Measurements from ENCODE around the gene TFF2. TPM values are rescaled to one million over a fixed set of nuclear protein-coding genes. Genes with fewer than 3 reads are reported as not detected.

The TFF2 gene
- total RNA-seq, 4 donors from 2014 or later = 0.68 TPM; not detected in 3

GRCh38 chr21:42343556-42343955 is 7.2 kb downstream of the TFF2 start:
- 78 to 89% methylated on average over 3 to 6 of the region's 6 CpGs for WGBS, 2 donors (ENCODE audit: low coverage in 1 of 2)
- in situ Hi-C loops (cut with MboI; ENCODE audit: low pct_ligation_motif_present in 1 of 4, low pct_unique_long_range_greater_than_20kb in 1 of 4, low sequenced_read_pairs in 3 of 4) = no loop called here
- no peaks in the 10 kb centered on the region for H3K4me1 ChIP-seq
- TF ChIP-seq EP300 (IDR thresholded peaks at IDR 0.05; ENCODE audit: low read depth) (no peak), POLR2AphosphoS5 (IDR thresholded peaks at IDR 0.05) (no peak), CTCF (IDR thresholded peaks at IDR 0.05) (no peak), POLR2A (IDR thresholded peaks at IDR 0.05) (no peak)
- no peak overlapping the region for H3K4me3 ChIP-seq
- no peak for DNase-seq
- H3K9me3 ChIP-seq = no peaks in the 10 kb centered on the region
- no peaks in the 10 kb centered on the region for H3K36me3 ChIP-seq
- no peaks in the 10 kb centered on the region for H3K27me3 ChIP-seq
- intact Hi-C loops (cut with DNase I; ENCODE audit: low total_unique reads) = no loop called here
- H3K27ac ChIP-seq = no peak overlapping the region

GRCh38 chr21:42343101-42343500 is 7.7 kb downstream of the TFF2 start:
- Histone ChIP-seq H3K4me3 (no peak overlapping the region), H3K36me3 (no peaks in the 10 kb centered on the region), H3K27ac (no peak overlapping the region), H3K9me3 (no peaks in the 10 kb centered on the region), H3K27me3 (no peaks in the 10 kb centered on the region), H3K4me1 (peaks cover 0 to 3% (median under 1%) of the 10 kb centered on the region in 4 donors)
- in situ Hi-C loops (cut with MboI; ENCODE audit: low pct_ligation_motif_present in 1 of 4, low pct_unique_long_range_greater_than_20kb in 1 of 4, low sequenced_read_pairs in 3 of 4) (no loop called here), intact Hi-C loops (cut with DNase I; ENCODE audit: low total_unique reads) (no loop called here)
- no peak for DNase-seq
- WGBS, 2 donors (ENCODE audit: low coverage in 1 of 2) = 84% methylated on average over 10 of the region's 10 CpGs; no CpG with 5 or more reads in 1 of the 2 donors
- TF ChIP-seq POLR2A (IDR thresholded peaks at IDR 0.05) (no peak), POLR2AphosphoS5 (IDR thresholded peaks at IDR 0.05) (no peak), CTCF (IDR thresholded peaks at IDR 0.05) (no peak), EP300 (IDR thresholded peaks at IDR 0.05; ENCODE audit: low read depth) (no peak)

- Histone ChIP-seq H3K9me3 (no peaks in the 10 kb centered on the region), H3K36me3 (no peaks in the 10 kb centered on the region), H3K4me3 (no peak overlapping the region), H3K27ac (no peak overlapping the region), H3K27me3 (no peaks in the 10 kb centered on the region), H3K4me1 (peaks cover 0 to 10% (median 1%) of the 10 kb centered on the region in 4 donors)
- no peak for TF ChIP-seq POLR2AphosphoS5 (IDR thresholded peaks at IDR 0.05)
- TF ChIP-seq POLR2A (IDR thresholded peaks at IDR 0.05) = no peak
- TF ChIP-seq EP300 (IDR thresholded peaks at IDR 0.05; ENCODE audit: low read depth) = no peak
- TF ChIP-seq CTCF (IDR thresholded peaks at IDR 0.05) = no peak
- WGBS, 2 donors (ENCODE audit: low coverage in 1 of 2) = 89 to 100% methylated on average over 1 to 15 of the region's 15 CpGs
- in situ Hi-C loops (cut with MboI; ENCODE audit: low pct_ligation_motif_present in 1 of 4, low pct_unique_long_range_greater_than_20kb in 1 of 4, low sequenced_read_pairs in 3 of 4) = no loop called here
- DNase-seq = no peak
- intact Hi-C loops (cut with DNase I; ENCODE audit: low total_unique reads) = no loop called here
Observed at GRCh38 chr21:42341776-42342542, 8.8 kb downstream of the TFF2 start.

GRCh38 chr21:42340187-42341050 is 10.4 kb downstream of the TFF2 start:
- Histone ChIP-seq H3K4me3 (no peak overlapping the region), H3K4me1 (peaks cover 0 to 10% (median 1%) of the 10 kb centered on the region in 4 donors), H3K27ac (no peak overlapping the region), H3K36me3 (no peaks in the 10 kb centered on the region), H3K27me3 (no peaks in the 10 kb centered on the region), H3K9me3 (no peaks in the 10 kb centered on the region)
- 68 to 81% methylated on average over 5 to 24 of the region's 24 CpGs for WGBS, 2 donors (ENCODE audit: low coverage in 1 of 2)
- in situ Hi-C loops (cut with MboI; ENCODE audit: low pct_ligation_motif_present in 1 of 4, low pct_unique_long_range_greater_than_20kb in 1 of 4, low sequenced_read_pairs in 3 of 4) = no loop called here
- TF ChIP-seq POLR2AphosphoS5 (IDR thresholded peaks at IDR 0.05) (no peak), POLR2A (IDR thresholded peaks at IDR 0.05) (no peak), CTCF (IDR thresholded peaks at IDR 0.05) (no peak), EP300 (IDR thresholded peaks at IDR 0.05; ENCODE audit: low read depth) (no peak)
- intact Hi-C loops (cut with DNase I; ENCODE audit: low total_unique reads) = no loop called here
- DNase-seq = no peak

All from transverse colon (tissue), 4 donors.